ENCODE data around the gene TUBGCP3. TPM values are rescaled to one million over a fixed set of nuclear protein-coding genes. Genes with fewer than 3 reads are reported as not detected.

TUBGCP3 gene
- total RNA-seq, 2 donors from 2014 or later: 9.8 to 14.7 TPM

GRCh38 chr13:112580912-112581311 lies 7.0 kb downstream of the TUBGCP3 start:
- no peak overlapping the region for H3K27ac ChIP-seq
- DNase-seq (ENCODE audit: low spot score): no peak

GRCh38 chr13:112580211-112580610 lies 7.7 kb downstream of the TUBGCP3 start:
- Histone ChIP-seq H3K27me3 (no peaks in the 10 kb centered on the region), H3K4me3 (no peak overlapping the region), H3K4me1 (peaks cover 0 to 18% of the 10 kb centered on the region in 2 donors), H3K36me3 (no peaks in the 10 kb centered on the region), H3K9me3 (no peaks in the 10 kb centered on the region), H3K27ac (no peak overlapping the region)
- no peak for TF ChIP-seq CTCF (IDR thresholded peaks at IDR 0.05)
- no peak for DNase-seq (ENCODE audit: low spot score)

More at GRCh38 chr13:112580912-112581311, 7.0 kb downstream of the TUBGCP3 start:
- Histone ChIP-seq H3K4me3 (no peak overlapping the region), H3K27me3 (no peaks in the 10 kb centered on the region), H3K4me1 (peaks cover 0 to 11% of the 10 kb centered on the region in 2 donors), H3K36me3 (no peaks in the 10 kb centered on the region), H3K9me3 (no peaks in the 10 kb centered on the region)
- no peak for TF ChIP-seq CTCF (IDR thresholded peaks at IDR 0.05)

GRCh38 chr13:112579310-112579843 lies 8.6 kb downstream of the TUBGCP3 start:
- TF ChIP-seq CTCF (IDR thresholded peaks at IDR 0.05): no peak
- Histone ChIP-seq H3K27me3 (no peaks in the 10 kb centered on the region), H3K4me3 (no peak overlapping the region), H3K9me3 (no peaks in the 10 kb centered on the region), H3K4me1 (peaks cover 0 to 25% of the 10 kb centered on the region in 2 donors), H3K27ac (no peak overlapping the region), H3K36me3 (no peaks in the 10 kb centered on the region)
- no peak for DNase-seq (ENCODE audit: low spot score)

GRCh38 chr13:112576768-112577167 lies 11.2 kb downstream of the TUBGCP3 start:
- Histone ChIP-seq H3K4me1 (peaks cover 0 to 38% of the 10 kb centered on the region in 2 donors), H3K4me3 (no peak overlapping the region), H3K36me3 (no peaks in the 10 kb centered on the region), H3K9me3 (no peaks in the 10 kb centered on the region), H3K27me3 (no peaks in the 10 kb centered on the region), H3K27ac (no peak overlapping the region)
- TF ChIP-seq CTCF (IDR thresholded peaks at IDR 0.05): no peak
- no peak for DNase-seq (ENCODE audit: low spot score)

GRCh38 chr13:112576191-112576590 lies 11.8 kb downstream of the TUBGCP3 start:
- Histone ChIP-seq H3K27me3 (no peaks in the 10 kb centered on the region), H3K9me3 (no peaks in the 10 kb centered on the region), H3K27ac (no peak overlapping the region), H3K36me3 (no peaks in the 10 kb centered on the region), H3K4me1 (peaks cover 0 to 42% of the 10 kb centered on the region in 2 donors), H3K4me3 (no peak overlapping the region)
- no peak for DNase-seq (ENCODE audit: low spot score)
- no peak for TF ChIP-seq CTCF (IDR thresholded peaks at IDR 0.05)

GRCh38 chr13:112575675-112576074 lies 12.3 kb downstream of the TUBGCP3 start:
- Histone ChIP-seq H3K27ac (no peak overlapping the region), H3K4me3 (no peak overlapping the region), H3K9me3 (no peaks in the 10 kb centered on the region), H3K4me1 (peaks cover 0 to 38% of the 10 kb centered on the region in 2 donors), H3K36me3 (no peaks in the 10 kb centered on the region), H3K27me3 (no peaks in the 10 kb centered on the region)
- no peak for TF ChIP-seq CTCF (IDR thresholded peaks at IDR 0.05)
- DNase-seq (ENCODE audit: low spot score): no peak

All from right atrium auricular region (tissue), 2 donors.